ENCODE measurements around the gene EXOC1.

Gene EXOC1

GRCh38 chr4:55853484-55854046, at the start of gene EXOC1:
Gene EXOC1 (plus strand): TSS chr4:55853648. CDS start chr4:55858324, 4,676 bp downstream.
- Histone ChIP-seq H3K4me3 (ENCODE audit: low read depth, low read length) (peak within 1 kb of the TSS; percentile 82), H3K4me1 (ENCODE audit: control insufficient read depth, insufficient read depth, low read length, unreplicated experiment) (peaks cover 20% of the 10 kb centered on the region), H2AFZ (ENCODE audit: low read length, unreplicated experiment) (peak within 1 kb of the TSS; percentile 83), H3K27me3 (ENCODE audit: insufficient read depth, low read length) (no peaks in the 10 kb centered on the region), H3K27ac (ENCODE audit: low read depth, low read length) (peak within 1 kb of the TSS; percentile 43), H3K79me2 (ENCODE audit: control insufficient read depth, insufficient read depth, low read length, unreplicated experiment) (peaks cover 42% of the 10 kb centered on the region), H3K36me3 (ENCODE audit: insufficient read depth, low read length) (peaks cover 7% of the 10 kb centered on the region; the same call in 1 of the 2 replicates)

GRCh38 chr4:55807556-55807955, 45.9 kb upstream of the EXOC1 start:
- H2AFZ ChIP-seq (ENCODE audit: low read length, unreplicated experiment): no peak overlapping the region

GRCh38 chr4:55808186-55808585, 45.3 kb upstream of the EXOC1 start:
- Histone ChIP-seq H3K79me2 (ENCODE audit: control insufficient read depth, insufficient read depth, low read length, unreplicated experiment) (no peaks in the 10 kb centered on the region), H3K4me1 (ENCODE audit: control insufficient read depth, insufficient read depth, low read length, unreplicated experiment) (no peaks in the 10 kb centered on the region), H3K27me3 (ENCODE audit: insufficient read depth, low read length) (peaks cover 9% of the 10 kb centered on the region; the same call in 1 of the 2 replicates), H3K27ac (ENCODE audit: low read depth, low read length) (no peak overlapping the region), H3K4me3 (ENCODE audit: low read depth, low read length) (no peak overlapping the region), H3K36me3 (ENCODE audit: insufficient read depth, low read length) (no peaks in the 10 kb centered on the region), H2AFZ (ENCODE audit: low read length, unreplicated experiment) (no peak overlapping the region)

More at GRCh38 chr4:55807556-55807955, 45.9 kb upstream of the EXOC1 start:
- Histone ChIP-seq H3K27me3 (ENCODE audit: insufficient read depth, low read length) (peaks cover 9% of the 10 kb centered on the region; the same call in 1 of the 2 replicates), H3K4me1 (ENCODE audit: control insufficient read depth, insufficient read depth, low read length, unreplicated experiment) (no peaks in the 10 kb centered on the region), H3K4me3 (ENCODE audit: low read depth, low read length) (no peak overlapping the region), H3K36me3 (ENCODE audit: insufficient read depth, low read length) (no peaks in the 10 kb centered on the region), H3K27ac (ENCODE audit: low read depth, low read length) (no peak overlapping the region), H3K79me2 (ENCODE audit: control insufficient read depth, insufficient read depth, low read length, unreplicated experiment) (no peaks in the 10 kb centered on the region)

GRCh38 chr4:55808632-55809031, 44.8 kb upstream of the EXOC1 start:
- Histone ChIP-seq H3K27ac (ENCODE audit: low read depth, low read length) (no peak overlapping the region), H3K79me2 (ENCODE audit: control insufficient read depth, insufficient read depth, low read length, unreplicated experiment) (no peaks in the 10 kb centered on the region), H3K4me3 (ENCODE audit: low read depth, low read length) (no peak overlapping the region), H3K4me1 (ENCODE audit: control insufficient read depth, insufficient read depth, low read length, unreplicated experiment) (no peaks in the 10 kb centered on the region), H2AFZ (ENCODE audit: low read length, unreplicated experiment) (no peak overlapping the region), H3K27me3 (ENCODE audit: insufficient read depth, low read length) (peaks cover 7% of the 10 kb centered on the region; the same call in 1 of the 2 replicates), H3K36me3 (ENCODE audit: insufficient read depth, low read length) (no peaks in the 10 kb centered on the region)

GRCh38 chr4:55817691-55818090, 35.8 kb upstream of the EXOC1 start:
- Histone ChIP-seq H3K27me3 (ENCODE audit: insufficient read depth, low read length) (no peaks in the 10 kb centered on the region), H3K4me1 (ENCODE audit: control insufficient read depth, insufficient read depth, low read length, unreplicated experiment) (peaks cover 6% of the 10 kb centered on the region), H3K36me3 (ENCODE audit: insufficient read depth, low read length) (no peaks in the 10 kb centered on the region), H3K79me2 (ENCODE audit: control insufficient read depth, insufficient read depth, low read length, unreplicated experiment) (no peaks in the 10 kb centered on the region), H3K27ac (ENCODE audit: low read depth, low read length) (no peak overlapping the region), H2AFZ (ENCODE audit: low read length, unreplicated experiment) (no peak overlapping the region), H3K4me3 (ENCODE audit: low read depth, low read length) (no peak overlapping the region)

GRCh38 chr4:55819634-55820033, 33.8 kb upstream of the EXOC1 start, which contains the start of gene EXOC1L:
Gene EXOC1L (plus strand): TSS chr4:55819790. CDS start chr4:55820027, 237 bp downstream.
- Histone ChIP-seq H3K79me2 (ENCODE audit: control insufficient read depth, insufficient read depth, low read length, unreplicated experiment) (no peaks in the 10 kb centered on the region), H2AFZ (ENCODE audit: low read length, unreplicated experiment) (peak within 1 kb of the TSS; percentile 73), H3K4me1 (ENCODE audit: control insufficient read depth, insufficient read depth, low read length, unreplicated experiment) (peaks cover 6% of the 10 kb centered on the region), H3K36me3 (ENCODE audit: insufficient read depth, low read length) (no peaks in the 10 kb centered on the region), H3K27ac (ENCODE audit: low read depth, low read length) (no peak within 1 kb of the TSS), H3K4me3 (ENCODE audit: low read depth, low read length) (peak within 1 kb of the TSS; percentile 75), H3K27me3 (ENCODE audit: insufficient read depth, low read length) (no peaks in the 10 kb centered on the region)

GRCh38 chr4:55820279-55820678, 33.2 kb upstream of the EXOC1 start:
- Histone ChIP-seq H2AFZ (ENCODE audit: low read length, unreplicated experiment) (peak overlapping the region; percentile 73), H3K4me1 (ENCODE audit: control insufficient read depth, insufficient read depth, low read length, unreplicated experiment) (peaks cover 6% of the 10 kb centered on the region), H3K27ac (ENCODE audit: low read depth, low read length) (no peak overlapping the region), H3K27me3 (ENCODE audit: insufficient read depth, low read length) (no peaks in the 10 kb centered on the region), H3K79me2 (ENCODE audit: control insufficient read depth, insufficient read depth, low read length, unreplicated experiment) (no peaks in the 10 kb centered on the region), H3K36me3 (ENCODE audit: insufficient read depth, low read length) (no peaks in the 10 kb centered on the region), H3K4me3 (ENCODE audit: low read depth, low read length) (peak overlapping the region; percentile 75)

GRCh38 chr4:55822329-55822728, 31.1 kb upstream of the EXOC1 start:
- H3K27me3 ChIP-seq (ENCODE audit: insufficient read depth, low read length): peaks cover 8% of the 10 kb centered on the region; the same call in 1 of the 2 replicates
- no peak overlapping the region for H2AFZ ChIP-seq (ENCODE audit: low read length, unreplicated experiment)
- no peaks in the 10 kb centered on the region for H3K79me2 ChIP-seq (ENCODE audit: control insufficient read depth, insufficient read depth, low read length, unreplicated experiment)
- H3K4me1 ChIP-seq (ENCODE audit: control insufficient read depth, insufficient read depth, low read length, unreplicated experiment): peaks cover 6% of the 10 kb centered on the region
- no peak overlapping the region for H3K27ac ChIP-seq (ENCODE audit: low read depth, low read length)
- H3K4me3 ChIP-seq (ENCODE audit: low read depth, low read length): no peak overlapping the region
- no peaks in the 10 kb centered on the region for H3K36me3 ChIP-seq (ENCODE audit: insufficient read depth, low read length)

- H3K4me1 ChIP-seq (ENCODE audit: control insufficient read depth, insufficient read depth, low read length, unreplicated experiment): peaks cover 6% of the 10 kb centered on the region
- H3K27ac ChIP-seq (ENCODE audit: low read depth, low read length): no peak overlapping the region
- H3K36me3 ChIP-seq (ENCODE audit: insufficient read depth, low read length): no peaks in the 10 kb centered on the region
- H3K79me2 ChIP-seq (ENCODE audit: control insufficient read depth, insufficient read depth, low read length, unreplicated experiment): no peaks in the 10 kb centered on the region
- peaks cover 20% of the 10 kb centered on the region; the same call in 1 of the 2 replicates for H3K27me3 ChIP-seq (ENCODE audit: insufficient read depth, low read length)
- no peak overlapping the region for H3K4me3 ChIP-seq (ENCODE audit: low read depth, low read length)
- no peak overlapping the region for H2AFZ ChIP-seq (ENCODE audit: low read length, unreplicated experiment)
These were observed 28.6 kb upstream of the EXOC1 start for GRCh38 chr4:55824865-55825264.

- Histone ChIP-seq H3K4me1 (ENCODE audit: control insufficient read depth, insufficient read depth, low read length, unreplicated experiment) (no peaks in the 10 kb centered on the region), H3K36me3 (ENCODE audit: insufficient read depth, low read length) (no peaks in the 10 kb centered on the region), H3K27ac (ENCODE audit: low read depth, low read length) (no peak overlapping the region), H3K27me3 (ENCODE audit: insufficient read depth, low read length) (peaks cover 31% of the 10 kb centered on the region; the same call in 1 of the 2 replicates), H2AFZ (ENCODE audit: low read length, unreplicated experiment) (no peak overlapping the region), H3K4me3 (ENCODE audit: low read depth, low read length) (no peak overlapping the region), H3K79me2 (ENCODE audit: control insufficient read depth, insufficient read depth, low read length, unreplicated experiment) (no peaks in the 10 kb centered on the region)
These were observed 26.5 kb upstream of the EXOC1 start for GRCh38 chr4:55826986-55827385.

- no peak overlapping the region for H2AFZ ChIP-seq (ENCODE audit: low read length, unreplicated experiment)
- H3K36me3 ChIP-seq (ENCODE audit: insufficient read depth, low read length): no peaks in the 10 kb centered on the region
- no peak overlapping the region for H3K4me3 ChIP-seq (ENCODE audit: low read depth, low read length)
- H3K4me1 ChIP-seq (ENCODE audit: control insufficient read depth, insufficient read depth, low read length, unreplicated experiment): no peaks in the 10 kb centered on the region
- H3K27me3 ChIP-seq (ENCODE audit: insufficient read depth, low read length): peaks cover 31% of the 10 kb centered on the region; the same call in 1 of the 2 replicates
- H3K79me2 ChIP-seq (ENCODE audit: control insufficient read depth, insufficient read depth, low read length, unreplicated experiment): no peaks in the 10 kb centered on the region
- H3K27ac ChIP-seq (ENCODE audit: low read depth, low read length): no peak overlapping the region
These were observed 25.9 kb upstream of the EXOC1 start for GRCh38 chr4:55827582-55827981.
